BE2C (cell line): Measurements from ENCODE around the gene ARID5B.

ENCODE experiments used
- DNase-seq: peaks from one replicate; pipeline ENCODE4 v3.0.0-alpha.2; 2020
- H3K27me3 ChIP-seq: fragments of 250-450 bp; sonication (Bioruptor Pico); 2 replicates; pipeline ENCODE4 v1.5.1; 2020; ENCODE audit warnings: mild to moderate bottlenecking
- H3K36me3 ChIP-seq: fragments of 250-450 bp; sonication (Bioruptor Pico); 2 replicates; pipeline ENCODE4 v1.5.1; 2020; ENCODE audit warnings: mild to moderate bottlenecking
- H3K4me1 ChIP-seq: fragments of 250-450 bp; sonication (Bioruptor Pico); 2 replicates; pipeline ENCODE4 v1.5.1; 2020
- H3K4me3 ChIP-seq: 2 replicates; pipeline ENCODE4 v1.5.1; 2011; ENCODE audit warnings: low read depth, low read length
- H3K9me3 ChIP-seq: fragments of 250-450 bp; sonication (Bioruptor Pico); 2 replicates; pipeline ENCODE4 v1.5.1; 2020
- CTCF ChIP-seq: IDR thresholded peaks from 2 replicates; pipeline ENCODE4 v1.5.1; 2012; ENCODE audit warnings: mild to moderate bottlenecking, low read depth, low read length

The ARID5B gene

GRCh38 chr10:61959814-61960213 is 58.3 kb downstream of the ARID5B start:
- no peak overlapping the region for H3K4me3 ChIP-seq
- H3K27me3 ChIP-seq: no peaks in the 10 kb centered on the region
- H3K4me1 ChIP-seq: no peaks in the 10 kb centered on the region
- no peak for DNase-seq
- TF ChIP-seq CTCF: no peak
- H3K36me3 ChIP-seq: no peaks in the 10 kb centered on the region
- no peaks in the 10 kb centered on the region for H3K9me3 ChIP-seq

- H3K4me1 ChIP-seq: no peaks in the 10 kb centered on the region
- no peaks in the 10 kb centered on the region for H3K36me3 ChIP-seq
- TF ChIP-seq CTCF: no peak
- no peaks in the 10 kb centered on the region for H3K27me3 ChIP-seq
- no peaks in the 10 kb centered on the region for H3K9me3 ChIP-seq
- H3K4me3 ChIP-seq: no peak overlapping the region
- no peak for DNase-seq
These were observed 59.1 kb downstream of the ARID5B start for GRCh38 chr10:61960396-61961120.

- Histone ChIP-seq H3K27me3 (no peaks in the 10 kb centered on the region), H3K36me3 (no peaks in the 10 kb centered on the region), H3K9me3 (no peaks in the 10 kb centered on the region), H3K4me3 (no peak overlapping the region), H3K4me1 (no peaks in the 10 kb centered on the region)
- TF ChIP-seq CTCF: no peak
- no peak for DNase-seq
These were observed 59.8 kb downstream of the ARID5B start for GRCh38 chr10:61961278-61961677.

GRCh38 chr10:61962971-61963370 is 61.5 kb downstream of the ARID5B start:
- no peaks in the 10 kb centered on the region for H3K9me3 ChIP-seq
- no peak for DNase-seq
- no peaks in the 10 kb centered on the region for H3K4me1 ChIP-seq
- TF ChIP-seq CTCF: no peak
- H3K27me3 ChIP-seq: no peaks in the 10 kb centered on the region
- no peak overlapping the region for H3K4me3 ChIP-seq
- H3K36me3 ChIP-seq: no peaks in the 10 kb centered on the region

- Histone ChIP-seq H3K36me3 (no peaks in the 10 kb centered on the region), H3K9me3 (no peaks in the 10 kb centered on the region), H3K27me3 (no peaks in the 10 kb centered on the region), H3K4me3 (no peak overlapping the region), H3K4me1 (peaks cover 3% of the 10 kb centered on the region; the same call in 1 of the 2 replicates)
- TF ChIP-seq CTCF: no peak
- DNase-seq: no peak
These were observed 62.2 kb downstream of the ARID5B start for GRCh38 chr10:61963669-61964058.

- H3K36me3 ChIP-seq: no peaks in the 10 kb centered on the region
- DNase-seq: no peak
- H3K4me1 ChIP-seq: peaks cover 3% of the 10 kb centered on the region; the same call in 1 of the 2 replicates
These were observed 62.7 kb downstream of the ARID5B start for GRCh38 chr10:61964059-61964709.

More at GRCh38 chr10:61964059-61964709, 62.7 kb downstream of the ARID5B start:
- TF ChIP-seq CTCF: no peak
- H3K4me3 ChIP-seq: no peak overlapping the region
- H3K27me3 ChIP-seq: no peaks in the 10 kb centered on the region
- no peaks in the 10 kb centered on the region for H3K9me3 ChIP-seq
